Activated CD4-positive, alpha-beta T cell treated with anti-CD3 and anti-CD28 coated beads, Interleukin-2, amount 50 U/mL, for 48 hours (primary cell): Measurements from ENCODE around the gene PHLDB3.
"Not testable (repeated sequence)": the region's sequence is repeated elsewhere in the genome, so short reads cannot be mapped to it uniquely, and the experiment has no call there.

Experiments
- DNase-seq, 2 experiments: peaks; one replicate each; pipeline ENCODE4 v3.0.0-alpha.2; 2020

Gene PHLDB3

DNA sequence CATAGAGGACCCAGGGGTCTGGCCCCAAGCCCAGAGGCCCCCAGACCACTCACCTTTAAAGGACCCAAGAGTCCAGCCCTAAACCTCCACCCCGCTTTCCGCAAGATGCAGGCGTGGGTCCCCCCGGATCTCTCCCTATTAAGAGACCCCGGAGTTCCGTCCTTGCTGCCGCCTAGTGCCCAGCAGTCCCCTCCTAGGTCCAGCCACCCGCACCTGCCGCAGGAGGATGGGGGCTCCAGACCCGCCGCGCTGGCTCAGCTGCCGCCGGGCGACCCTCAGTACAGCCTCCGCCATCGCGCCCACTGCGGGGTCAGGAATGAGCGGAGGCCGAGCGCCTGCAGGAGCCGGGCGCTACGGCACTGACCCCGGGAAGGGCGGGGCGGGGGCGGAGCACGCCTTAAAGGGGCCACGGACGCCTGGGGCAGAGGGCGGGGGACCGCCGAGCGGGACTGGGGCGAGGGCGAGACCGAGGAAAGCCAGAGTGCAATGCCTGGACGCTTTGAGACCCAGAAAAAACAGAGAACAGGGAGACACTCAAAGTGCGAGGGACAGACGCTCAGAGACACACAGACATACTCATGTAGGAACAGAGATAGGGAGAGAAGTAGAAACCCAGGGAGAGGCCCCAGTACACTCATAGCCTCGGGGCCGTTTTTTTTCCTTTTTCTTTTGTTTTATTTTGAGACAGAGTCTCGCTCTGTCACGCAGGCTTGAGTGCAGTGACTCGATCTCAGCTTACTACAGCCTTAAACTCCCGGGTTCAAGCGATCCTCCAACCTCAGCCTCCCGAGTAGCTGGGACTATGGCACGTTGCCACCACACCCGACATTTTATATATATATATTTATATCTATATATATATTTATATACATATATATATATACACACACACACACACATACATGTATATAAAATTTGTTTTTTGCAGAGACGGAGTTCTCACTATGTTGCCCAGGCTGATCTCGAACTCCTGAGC lies 22.6 kb upstream of the PHLDB3 start, which contains the start of gene ETHE1:
TSS of gene ETHE1 (minus strand) at position 318 of the 976 bp plus-strand sequence. CDS start at position 294, 24 bp downstream.
- peak; percentile 84 to 87 for DNase-seq

DNA sequence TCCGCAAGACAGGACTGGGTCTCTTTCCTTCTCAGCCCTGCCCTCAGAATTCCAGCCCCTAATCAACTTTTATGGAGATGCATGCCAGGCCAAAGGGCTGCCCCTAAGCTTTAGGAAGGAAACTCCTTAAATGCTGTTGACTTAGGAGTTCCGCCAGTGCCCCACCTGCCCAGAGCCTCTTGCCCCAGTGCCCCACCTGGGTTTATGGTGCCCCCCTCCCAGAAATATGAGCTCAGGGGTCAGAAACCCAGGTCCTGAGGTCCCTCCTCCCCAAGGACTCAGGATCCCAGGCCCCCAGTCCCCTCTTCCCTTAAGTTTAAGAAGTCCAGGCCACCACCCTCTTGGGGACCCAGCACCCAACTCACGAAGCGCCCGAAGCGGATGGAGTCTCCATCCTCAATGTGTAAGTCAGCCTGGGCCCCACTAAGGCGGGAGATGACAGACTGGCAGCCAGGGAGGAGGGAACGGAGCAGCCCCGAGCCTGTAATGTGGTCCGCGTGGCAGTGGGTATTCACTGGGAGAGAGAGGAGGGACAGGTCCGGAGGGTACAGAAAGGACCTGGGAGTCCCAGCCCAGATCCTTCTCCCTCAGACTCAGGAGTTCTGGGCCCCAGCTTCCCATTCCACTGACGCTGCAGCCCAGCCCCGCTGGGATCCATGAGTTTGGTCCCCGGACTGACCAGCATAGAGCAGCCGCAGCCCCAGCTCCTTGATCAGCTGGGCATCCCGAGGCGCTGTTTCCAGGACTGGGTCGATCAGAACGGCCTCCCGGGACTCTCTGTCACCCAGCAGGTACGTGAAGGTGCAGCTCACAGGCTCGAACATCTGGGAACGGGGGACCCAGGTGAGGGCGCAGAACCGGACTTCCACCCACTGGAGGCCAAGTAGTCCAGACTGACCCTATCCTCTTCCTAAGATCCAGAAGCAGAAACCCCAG lies 21.6 kb upstream of the PHLDB3 start:
- peak; percentile 41 to 49 for DNase-seq

DNA sequence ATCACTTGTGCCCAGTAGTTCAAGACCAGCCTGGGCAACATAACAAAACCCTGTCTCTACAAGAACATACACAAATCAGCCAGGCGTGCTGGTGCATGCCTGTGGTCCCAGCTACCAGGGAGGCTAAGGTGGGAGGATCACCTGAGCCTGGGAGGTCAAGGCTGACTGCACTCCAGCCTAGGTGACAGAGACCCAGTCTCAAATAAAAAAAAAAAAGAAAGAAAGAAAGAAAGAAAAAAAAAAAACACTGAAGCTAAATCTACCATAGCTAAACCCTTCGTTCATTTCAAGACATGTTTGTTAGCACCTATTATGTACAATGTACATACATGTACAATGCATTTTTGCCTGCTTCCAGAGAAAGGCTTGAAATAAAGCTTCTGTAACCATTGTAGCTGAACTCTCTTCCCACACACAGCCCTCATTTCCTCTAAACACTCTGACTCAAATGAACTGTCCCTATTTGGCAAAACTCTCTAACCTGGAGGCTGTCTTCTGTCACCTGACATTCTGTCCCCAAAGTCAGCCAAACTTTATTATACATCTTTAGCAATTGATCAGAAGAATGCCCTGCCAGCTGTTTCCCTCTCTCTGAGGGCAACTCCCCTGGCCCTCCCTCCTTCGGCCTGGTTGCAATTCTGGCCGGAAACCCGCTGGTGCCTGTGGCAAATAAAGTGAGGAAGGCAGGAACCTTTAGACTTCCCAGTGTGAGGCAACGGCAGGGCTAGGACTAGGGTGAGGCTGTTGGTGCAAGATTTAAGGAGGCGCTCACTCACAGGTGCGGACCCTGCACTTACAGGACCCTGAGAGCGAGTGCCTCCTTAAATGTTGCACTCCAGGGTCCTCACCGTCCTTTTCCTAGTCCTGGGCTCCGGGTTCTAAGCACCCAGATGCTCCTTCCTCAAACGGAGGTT lies 20.6 kb upstream of the PHLDB3 start:
- peak; percentile 30 to 51 for DNase-seq

DNA sequence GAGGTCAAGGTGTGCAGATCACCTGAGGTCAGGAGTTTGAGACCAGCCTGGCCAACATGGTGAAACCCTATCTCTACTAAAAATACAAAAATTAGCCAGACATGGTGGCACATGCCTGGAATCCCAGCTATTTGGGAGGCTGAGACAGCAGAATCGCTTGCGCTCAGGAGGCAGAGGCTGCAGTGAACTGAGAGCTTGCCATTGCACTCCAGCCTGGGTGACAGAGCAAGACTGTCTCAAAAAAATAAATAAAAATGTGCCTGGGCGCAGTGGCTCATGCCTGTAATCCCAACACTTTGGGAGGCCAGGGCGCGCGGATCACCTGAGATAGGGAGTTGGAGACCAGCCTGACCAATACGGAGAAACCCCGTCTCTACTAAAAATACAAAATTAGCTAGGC lies 19.1 kb upstream of the PHLDB3 start:
- not testable (repeated sequence) for DNase-seq

DNA sequence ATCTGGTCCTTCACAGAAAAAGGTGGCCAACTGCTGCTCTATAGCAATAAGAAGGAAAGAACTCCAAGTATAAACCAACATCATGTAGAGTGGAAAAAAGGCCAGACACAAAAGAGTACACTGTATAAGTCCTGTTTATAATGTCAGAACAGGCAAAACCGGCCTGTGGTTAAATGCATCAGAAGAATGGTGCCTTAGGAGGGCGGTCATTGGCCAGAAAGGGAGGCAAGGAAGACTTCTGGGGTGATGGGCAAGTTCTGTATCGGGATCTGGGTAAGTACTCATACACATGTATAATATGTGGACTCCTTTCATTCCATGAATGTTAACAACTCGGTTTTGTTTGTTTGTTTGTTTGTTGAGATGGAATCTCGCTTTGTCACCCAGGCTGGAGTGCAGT lies 18.4 kb upstream of the PHLDB3 start:
- no peak for DNase-seq

DNA sequence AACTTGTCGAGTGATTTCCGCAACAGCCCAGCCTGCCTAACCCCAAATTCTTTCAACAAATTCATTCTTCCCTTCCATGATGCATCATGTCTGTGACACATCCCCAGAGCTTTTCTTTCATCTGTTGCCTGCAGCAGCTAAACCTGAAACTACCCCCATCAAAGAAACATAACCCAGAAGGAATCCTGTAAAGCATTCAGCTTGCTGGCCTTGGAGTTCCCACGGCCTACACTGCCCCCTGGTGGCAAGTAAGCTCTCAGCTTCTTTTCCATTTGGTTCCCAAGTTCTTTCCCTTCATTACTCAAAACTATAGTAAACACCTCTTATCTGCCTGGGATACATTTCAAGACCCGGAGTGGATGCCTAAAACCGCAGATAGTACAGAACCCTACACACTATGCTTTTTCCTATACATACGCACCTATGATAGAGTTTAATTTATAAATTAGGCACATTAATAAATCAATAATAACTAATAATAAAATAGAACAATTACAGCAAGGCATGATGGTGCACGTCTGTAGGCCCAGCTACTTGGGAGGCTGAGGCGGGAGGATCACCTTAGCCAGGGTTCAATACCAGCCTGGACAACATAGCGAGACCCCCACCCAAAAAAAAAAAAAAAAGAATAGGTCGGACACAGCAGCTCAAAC lies 15.0 kb upstream of the PHLDB3 start:
- peak; percentile 83 to 85 for DNase-seq

DNA sequence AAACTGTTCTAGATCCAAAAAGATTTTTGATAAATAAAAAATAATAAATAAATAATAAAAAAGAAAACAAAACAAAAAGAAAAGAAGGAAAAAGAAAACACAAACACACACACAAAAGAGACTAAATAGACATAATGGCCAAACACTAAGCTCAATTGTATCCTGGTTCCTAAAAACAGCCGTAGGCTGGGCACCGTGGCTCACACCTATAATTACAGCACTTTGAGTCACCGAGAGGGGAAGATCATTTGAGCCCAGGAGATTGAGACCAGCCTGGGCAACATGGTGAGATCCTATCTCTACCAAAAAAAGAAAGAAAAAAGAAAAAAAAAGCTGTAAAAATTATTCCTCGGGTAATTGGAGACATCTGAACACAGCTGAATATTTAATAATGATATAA lies 13.5 kb upstream of the PHLDB3 start:
- DNase-seq = no peak

DNA sequence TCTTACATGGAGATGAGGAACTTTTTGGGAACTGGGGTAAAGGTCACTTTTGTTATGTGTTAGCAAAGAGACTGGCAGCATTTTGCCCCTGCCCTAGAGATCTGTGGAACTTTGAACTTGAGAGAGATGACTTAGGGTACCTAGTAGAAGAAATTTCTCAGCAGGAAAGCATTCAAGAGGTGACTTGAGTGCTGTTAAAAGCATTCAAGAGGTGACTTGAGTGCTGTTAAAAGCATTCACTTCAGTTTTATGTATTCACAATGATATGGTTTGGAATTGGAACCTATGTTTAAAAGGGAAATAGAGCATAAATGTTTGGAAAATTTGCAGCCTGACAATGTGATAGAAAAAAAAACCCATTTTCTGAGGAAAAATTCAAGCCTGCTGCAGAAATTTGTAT lies 7.9 kb upstream of the PHLDB3 start:
- DNase-seq = not testable (repeated sequence)

DNA sequence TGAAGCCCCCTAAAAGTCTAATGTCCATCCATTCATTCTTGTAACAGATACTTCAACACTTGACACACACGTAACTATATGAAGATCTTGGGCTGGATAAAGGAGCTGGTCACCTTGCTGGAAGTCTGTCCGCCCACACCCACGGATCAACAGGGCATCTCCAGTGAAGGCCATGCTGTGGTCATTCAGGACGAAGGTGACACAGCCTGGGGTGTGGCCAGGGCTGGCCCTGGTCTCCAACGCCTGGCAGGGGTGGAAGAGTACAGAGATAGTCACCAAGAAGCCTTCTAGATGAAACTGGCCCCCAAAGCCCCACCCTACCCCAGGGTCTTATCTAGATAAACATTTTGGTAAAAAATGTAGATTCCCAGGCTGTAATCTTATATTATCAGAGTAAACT lies 6.8 kb upstream of the PHLDB3 start:
- no peak for DNase-seq

DNA sequence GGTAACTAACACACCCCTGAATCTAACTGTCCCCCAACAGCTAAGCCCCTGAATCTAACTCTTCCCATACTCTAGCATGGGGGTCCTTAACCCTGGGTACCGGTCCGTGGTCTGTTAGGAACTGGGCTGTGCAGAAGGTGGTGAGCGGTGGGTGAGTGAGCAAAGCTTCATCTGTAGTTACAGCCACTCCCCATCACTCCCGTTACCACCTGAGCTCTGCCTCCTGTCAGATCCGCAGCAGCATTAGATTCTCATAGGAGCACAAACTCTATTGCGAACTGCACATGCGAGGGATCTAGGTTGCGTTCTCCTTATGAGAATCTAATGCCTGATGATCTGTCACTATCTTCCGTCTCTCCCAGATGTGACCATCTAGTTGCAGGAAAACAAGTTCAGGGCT lies 6.2 kb upstream of the PHLDB3 start:
- DNase-seq = no peak

DNA sequence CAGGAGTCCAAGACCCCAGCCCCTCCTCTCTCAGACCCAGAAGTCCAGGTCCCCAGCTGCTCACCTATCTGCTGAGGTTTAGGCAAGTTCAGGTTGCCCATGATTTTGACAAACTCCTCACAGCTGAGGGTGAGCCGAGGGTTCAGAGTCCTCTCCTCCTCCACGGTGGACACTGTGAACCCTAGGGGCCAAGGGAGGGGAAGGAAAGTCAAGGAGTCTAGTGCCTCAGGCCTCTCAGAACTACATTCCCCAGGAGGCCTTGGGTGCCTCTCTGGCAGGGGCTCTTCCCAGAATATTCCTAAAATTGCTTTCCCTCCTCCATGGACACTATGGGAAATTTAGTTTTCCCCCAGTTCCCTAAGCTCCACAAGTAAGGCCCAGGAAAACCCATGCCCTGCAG lies 3.3 kb upstream of the PHLDB3 start:
- no peak for DNase-seq

DNA sequence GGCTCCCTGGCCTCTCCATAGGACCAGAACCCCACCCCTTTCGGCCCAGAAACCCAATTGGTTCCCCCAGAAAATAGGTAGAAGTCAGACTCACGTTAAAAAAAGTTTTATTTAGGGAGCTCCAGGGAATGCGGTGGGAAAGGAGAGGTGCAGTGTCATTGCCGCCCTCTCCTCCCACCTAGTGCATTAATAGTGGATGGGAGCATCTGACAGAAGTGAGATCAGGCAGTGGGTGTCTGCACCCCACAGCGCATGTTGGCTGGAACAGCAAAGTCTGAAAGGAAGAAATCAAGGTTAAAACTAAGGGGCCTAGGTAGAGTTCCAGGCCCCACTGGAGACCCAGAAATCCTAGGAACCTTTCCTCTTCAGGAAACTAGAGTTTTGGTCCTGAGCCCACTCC lies 2.1 kb upstream of the PHLDB3 start:
- DNase-seq = no peak

DNA sequence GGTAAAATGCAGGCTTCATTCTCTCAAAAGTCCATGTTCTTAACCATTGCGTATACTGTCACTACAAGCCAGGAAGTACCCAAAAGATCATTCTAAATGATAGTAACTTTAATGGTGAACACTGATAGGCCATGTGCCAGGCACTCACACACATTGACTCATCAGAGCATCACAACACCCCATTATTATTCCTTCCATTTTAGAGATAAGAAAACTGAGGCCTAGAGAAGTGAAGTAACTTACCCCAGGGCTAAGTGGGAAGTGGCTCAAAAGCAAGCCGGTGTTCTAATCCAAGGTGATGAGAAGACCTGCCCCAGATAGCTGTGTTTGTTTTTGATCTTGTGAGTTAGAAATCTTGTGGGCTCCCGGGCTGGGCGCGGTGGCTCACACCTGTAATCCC lies 1.4 kb upstream of the PHLDB3 start:
- no peak for DNase-seq

DNA sequence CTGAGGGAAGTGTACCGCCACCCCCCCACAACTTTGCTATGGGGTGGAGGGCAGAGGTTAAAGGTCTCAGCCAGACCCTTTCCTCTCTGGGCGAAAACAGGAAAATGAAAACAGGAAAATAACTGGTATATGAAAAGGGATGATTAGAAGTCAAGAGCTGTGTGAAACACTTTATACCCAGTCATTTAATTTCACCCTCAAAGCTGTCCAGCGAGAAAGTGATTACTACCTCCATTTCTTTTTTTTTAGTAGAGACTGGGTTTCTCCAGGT lies 575 bp upstream of the PHLDB3 start:
- no peak for DNase-seq

DNA sequence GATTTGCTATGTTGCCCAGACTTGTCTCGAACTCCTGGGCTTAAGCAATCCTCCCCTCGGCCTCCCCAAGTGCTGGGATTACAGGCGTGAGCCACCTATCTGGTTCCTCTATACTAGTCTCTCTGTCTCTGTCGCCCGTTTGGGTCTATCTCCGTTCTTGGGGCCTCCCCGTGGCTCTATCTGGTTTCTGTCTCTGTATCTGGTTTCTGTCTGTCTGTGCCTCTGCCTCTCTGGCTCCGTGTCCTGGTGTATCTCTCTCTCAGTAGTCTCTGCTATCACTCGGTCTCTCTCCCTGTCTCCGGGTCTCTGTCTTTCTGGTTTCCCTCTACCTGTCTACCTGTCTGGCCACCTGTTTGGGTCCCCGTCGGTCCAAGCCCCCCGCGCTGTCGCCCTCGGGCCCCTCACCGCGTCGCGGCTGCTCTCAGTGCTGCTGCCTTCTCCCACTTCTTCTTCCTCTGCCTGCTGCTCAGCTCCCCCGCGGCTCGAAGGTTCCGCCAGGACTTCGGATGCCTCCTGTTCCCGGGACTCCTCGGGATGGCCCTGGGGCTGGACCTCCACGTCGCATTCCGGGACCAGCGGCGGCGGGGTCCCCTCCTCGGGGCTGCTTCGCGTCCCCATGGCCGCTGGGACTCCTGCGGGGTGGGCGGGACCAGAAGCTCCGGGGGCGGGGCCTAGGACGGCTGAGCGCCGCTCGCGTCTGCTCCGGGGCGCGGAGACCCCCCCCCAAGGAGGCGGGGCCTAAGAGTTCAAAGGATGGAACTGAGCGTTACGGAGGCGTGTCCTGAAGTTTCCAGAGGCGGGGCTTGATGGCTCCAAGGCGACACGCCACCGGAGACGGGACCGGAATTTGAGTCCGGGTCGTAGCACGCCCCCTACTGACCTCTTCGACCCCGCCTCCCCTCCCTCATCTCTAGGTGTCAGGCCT lies 783 bp downstream of the PHLDB3 start:
- peak; percentile 99 to 100 for DNase-seq

DNA sequence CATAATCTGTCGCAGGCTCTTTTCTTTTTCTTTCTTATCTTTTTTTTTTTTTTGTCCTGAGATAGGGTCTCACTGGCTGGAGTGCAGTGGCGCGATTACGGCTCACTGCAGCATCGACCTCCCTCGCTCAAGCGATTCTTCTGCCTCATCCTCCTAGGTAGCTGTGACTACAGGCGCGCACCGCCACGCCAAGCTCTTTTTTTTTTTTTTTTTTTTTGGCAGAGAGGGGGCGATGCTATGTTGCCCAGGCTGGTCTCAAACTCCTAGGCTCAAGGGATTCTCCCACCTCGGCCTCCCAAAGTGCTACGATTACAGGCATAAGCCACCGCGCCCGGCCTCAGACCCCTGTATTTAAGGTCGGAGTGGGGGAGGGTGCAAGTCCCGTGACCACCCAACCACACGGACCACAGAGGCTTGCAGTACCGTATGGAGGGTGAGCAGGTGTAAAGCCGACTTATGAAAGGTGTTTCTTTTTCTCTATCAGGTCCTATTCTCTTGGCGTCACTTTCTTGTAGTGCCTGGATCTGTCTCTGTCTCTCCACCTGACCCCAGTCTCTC lies 2.0 kb downstream of the PHLDB3 start:
- DNase-seq = no peak

DNA sequence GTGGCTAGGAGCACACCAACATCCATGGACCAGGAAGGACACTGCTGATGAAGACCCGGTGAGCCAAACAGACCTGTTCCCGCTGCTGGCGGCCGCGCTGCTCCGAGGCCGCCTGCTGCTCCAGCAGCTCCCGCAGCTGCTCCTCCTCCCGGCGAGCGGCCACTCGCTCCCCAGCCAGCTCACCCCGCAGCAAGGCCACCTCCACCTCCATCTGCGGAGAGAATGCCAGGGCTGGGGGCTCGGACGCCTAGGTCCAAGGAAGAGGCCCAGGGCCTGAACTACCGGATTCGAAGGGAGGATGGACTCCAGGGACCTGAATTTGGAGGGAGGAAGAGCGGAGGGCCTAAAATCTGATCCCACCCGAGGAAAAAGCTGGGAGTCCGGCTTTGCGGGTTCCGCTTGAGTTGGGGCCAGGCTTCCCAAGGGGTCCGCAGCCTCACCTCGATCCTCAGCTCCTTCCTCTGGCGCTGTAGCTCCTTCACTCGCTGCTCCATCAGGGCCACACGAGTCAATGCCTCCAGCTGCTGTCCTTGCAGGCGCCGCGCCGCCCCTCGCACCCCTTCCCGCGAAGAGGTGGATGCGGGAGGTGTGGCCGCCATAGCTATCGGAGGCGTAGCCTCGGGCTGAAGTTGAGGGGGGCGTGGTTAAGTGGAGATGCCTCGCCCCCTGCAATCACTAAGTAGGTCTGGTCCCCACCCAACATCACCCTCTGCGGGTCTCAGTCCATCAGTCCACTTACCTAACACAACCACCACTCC lies 2.7 kb downstream of the PHLDB3 start:
- DNase-seq = no peak

DNA sequence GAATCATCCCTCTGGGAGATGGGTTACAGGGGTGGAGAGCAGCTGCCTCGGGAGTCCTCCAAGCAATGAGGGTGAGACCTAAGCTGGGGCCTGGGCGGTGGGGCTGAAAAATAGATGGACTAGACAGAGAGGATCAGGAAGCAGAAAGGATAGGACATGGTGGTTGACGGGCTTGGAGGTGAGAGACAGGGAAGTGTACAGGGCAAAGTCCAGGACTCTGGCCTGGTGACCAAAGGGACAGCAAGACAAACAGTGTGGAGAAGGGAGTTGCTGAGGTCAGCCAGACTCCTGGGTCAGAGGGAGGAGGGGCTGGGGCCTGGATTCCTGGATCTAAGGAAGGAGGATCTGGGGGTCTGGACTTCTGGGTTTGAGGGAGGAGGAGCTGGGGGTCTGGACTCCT lies 5.5 kb downstream of the PHLDB3 start:
- no peak for DNase-seq

DNA sequence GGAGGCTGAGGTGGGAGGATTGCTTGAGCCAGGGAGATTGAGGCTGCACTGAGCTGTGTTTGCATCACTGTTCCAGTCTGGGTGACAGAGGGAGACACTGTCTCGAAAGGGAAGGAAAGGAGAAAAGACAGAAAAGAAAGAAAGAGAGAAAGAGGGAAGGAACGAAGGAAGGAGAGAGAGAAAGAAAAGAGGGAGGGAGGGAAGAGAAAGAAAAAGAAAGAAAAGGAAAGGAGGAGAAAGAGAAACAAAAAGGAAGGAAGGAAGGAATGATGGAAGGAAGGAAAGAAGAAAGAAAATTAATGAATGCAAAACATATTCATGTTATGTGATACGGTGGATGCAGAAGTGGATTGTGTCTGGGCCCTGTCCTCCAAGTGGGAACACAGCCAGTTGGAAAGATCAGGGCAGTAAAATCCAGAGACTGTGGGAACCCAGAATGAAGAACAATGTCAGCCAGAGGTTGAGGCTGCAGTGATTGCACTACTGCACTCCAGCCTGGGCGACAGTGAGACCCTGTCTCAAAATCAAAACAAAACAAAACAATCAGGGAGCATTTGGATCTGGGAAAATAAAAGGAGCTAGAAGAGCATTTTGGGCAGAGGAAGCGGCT lies 6.2 kb downstream of the PHLDB3 start:
- DNase-seq = no peak
